ENCODE data around the gene RHBDD1.

Gene RHBDD1

DNA sequence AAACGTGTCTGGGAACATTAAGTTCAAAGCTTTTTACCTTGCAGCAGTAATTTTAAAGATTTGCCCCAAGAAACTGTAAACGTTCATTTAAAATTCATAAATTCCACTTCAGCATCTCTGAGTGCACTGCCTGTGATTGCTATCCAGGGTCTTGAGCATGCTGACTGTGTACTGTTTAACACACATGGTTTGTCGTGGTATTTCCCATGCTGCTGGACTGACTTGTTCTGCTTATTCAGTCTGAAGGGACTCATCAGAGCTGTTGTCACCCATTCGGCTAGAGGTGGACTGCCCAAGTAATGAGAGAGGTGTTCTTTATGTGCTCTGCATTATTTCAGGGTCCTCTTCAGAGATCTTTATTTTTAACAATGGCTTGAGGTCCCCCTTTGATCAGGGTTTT is 53.1 kb downstream of the RHBDD1 start:
- no peak for DNase-seq

GRCh38 chr2:226890286-226890685 is 54.4 kb downstream of the RHBDD1 start:
- DNase-seq: no peak

- DNase-seq: no peak
These were observed 56.1 kb downstream of the RHBDD1 start for GRCh38 chr2:226891780-226892590.

GRCh38 chr2:226892729-226893128 is 56.9 kb downstream of the RHBDD1 start:
- no peak for DNase-seq

DNA sequence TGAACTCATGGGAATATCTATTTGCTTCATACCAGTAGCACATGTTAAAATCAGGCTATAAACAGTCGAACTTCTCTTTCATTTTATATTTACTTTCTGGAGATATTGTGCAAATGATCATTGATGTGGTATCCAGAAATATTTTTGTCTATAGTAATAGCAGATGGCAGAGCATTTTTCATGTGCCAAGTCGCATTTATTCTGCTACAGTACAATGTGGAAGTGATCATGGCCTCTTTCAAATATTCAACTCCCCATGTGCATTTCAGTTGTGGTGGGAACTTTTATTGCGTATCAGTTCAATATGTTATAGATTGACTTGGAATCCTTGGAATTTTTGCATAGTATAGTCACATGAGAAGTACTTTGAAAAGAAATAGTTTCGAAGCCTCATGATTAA is 57.4 kb downstream of the RHBDD1 start:
- no peak for DNase-seq

- no peak for DNase-seq
These were observed 58.9 kb downstream of the RHBDD1 start for GRCh38 chr2:226894752-226895151.

DNA sequence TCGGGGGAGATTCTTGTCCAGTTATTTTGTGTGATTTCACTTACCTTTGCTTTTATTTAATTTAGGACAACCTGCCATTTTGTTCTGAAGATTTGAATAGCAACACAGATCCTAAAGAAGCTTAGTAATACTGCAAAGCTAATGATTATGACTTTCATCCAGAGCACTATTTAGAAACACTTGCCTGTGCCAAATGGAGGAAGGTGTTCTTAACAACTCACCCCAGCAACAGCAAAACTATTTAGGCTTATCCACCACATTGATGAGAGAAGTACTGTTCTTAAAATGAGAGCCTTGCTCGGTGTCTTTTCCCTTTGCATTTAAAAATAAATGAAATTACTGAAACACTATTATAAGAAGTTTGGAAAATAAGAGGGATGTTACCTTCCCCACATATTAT is 59.7 kb downstream of the RHBDD1 start:
- no peak for DNase-seq

- DNase-seq: no peak
These were observed 62.3 kb downstream of the RHBDD1 start for GRCh38 chr2:226898121-226898520.

DNA sequence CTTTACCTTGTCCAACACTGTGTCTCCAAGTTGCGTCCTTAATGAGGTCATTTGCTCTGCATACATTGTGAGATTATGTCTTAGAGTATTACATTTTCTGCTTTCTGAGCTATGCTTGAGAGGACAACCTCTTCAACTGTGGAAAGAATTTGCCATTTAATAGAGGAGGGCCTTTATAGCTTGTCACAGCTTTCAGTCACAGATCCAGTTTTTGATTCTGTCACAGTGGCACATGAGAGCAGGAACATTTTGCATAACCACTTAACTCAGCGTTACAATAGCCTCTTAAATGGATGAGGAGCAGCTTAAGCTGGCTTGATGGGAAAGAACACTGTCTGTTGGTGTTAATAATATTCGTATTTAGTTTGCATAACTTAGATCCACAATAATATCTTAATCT is 63.0 kb downstream of the RHBDD1 start:
- no peak for DNase-seq

DNA sequence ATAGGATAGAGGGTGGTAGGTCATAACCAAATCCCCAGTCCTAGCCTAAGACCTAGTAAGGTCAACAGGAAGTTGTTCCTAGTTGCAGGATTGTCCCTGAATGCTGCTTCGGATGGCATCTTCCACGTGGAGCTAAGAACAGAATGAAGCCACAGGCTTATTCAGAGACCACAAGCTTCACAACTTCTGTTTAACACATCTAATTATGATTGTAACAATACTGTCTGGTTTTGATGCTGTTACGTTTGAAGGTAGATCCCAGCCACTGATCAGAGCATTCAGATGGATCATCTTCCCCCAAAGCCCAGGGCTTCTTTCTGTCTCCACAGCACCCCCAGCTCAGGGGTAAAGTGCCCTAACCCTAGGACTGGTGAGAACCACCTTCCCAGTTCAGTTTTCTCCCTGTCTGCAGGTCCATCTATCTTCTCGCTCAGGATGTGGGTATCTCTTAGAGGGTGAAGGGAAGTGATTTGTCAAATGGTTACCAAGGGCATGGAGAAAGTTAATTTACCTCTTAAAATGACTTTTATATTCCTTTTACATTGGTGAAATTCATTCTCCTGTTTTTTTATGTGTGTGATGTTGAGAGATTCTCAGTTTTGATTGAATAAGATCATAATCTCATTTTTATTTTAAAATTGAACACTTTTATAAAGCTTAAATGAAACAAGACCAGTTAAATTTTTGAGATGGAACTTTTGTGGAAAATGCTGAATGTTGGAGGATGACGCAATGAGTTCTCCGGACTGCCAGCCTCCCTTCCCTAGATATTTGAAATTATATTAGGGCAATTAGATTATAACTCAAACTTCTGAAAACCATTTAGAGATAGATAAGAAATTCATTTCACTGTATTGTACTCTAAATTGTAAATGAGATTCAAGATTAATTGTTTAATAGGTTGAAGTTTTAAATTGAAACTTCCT is 66.5 kb downstream of the RHBDD1 start:
- no peak for DNase-seq

- no peak for DNase-seq
These were observed 67.3 kb downstream of the RHBDD1 start for GRCh38 chr2:226903179-226903578.

DNA sequence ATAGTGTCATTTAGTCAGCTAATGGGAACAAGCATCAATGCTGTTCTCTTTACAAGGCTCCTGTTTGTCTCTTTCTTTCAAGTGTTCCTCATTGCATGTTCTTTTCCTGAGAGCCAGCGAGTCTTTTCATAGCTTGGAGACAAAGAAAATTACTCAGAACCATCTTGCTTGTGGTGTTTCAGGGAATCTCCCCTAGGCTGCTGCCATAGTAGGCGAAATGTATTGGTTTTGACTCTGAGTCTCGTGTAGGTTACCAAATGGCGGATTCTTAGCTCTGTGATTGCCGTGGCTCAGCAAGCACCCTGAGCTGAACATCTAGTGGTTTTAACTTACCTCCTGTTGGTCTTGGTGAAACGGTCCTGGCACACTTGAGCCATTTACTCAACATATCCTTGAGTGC is 68.7 kb downstream of the RHBDD1 start:
- DNase-seq: no peak

- DNase-seq: peak in 1 of 2 donors; percentile 9
These were observed 69.9 kb downstream of the RHBDD1 start for GRCh38 chr2:226905718-226906117.

GRCh38 chr2:226906163-226906693 is 70.4 kb downstream of the RHBDD1 start:
- DNase-seq: peak in 1 of 2 donors; percentile 41

GRCh38 chr2:226909126-226909525 is 73.3 kb downstream of the RHBDD1 start:
- DNase-seq: peak in 1 of 2 donors; percentile 17

GRCh38 chr2:226909836-226910235 is 74.0 kb downstream of the RHBDD1 start:
- no peak for DNase-seq

DNA sequence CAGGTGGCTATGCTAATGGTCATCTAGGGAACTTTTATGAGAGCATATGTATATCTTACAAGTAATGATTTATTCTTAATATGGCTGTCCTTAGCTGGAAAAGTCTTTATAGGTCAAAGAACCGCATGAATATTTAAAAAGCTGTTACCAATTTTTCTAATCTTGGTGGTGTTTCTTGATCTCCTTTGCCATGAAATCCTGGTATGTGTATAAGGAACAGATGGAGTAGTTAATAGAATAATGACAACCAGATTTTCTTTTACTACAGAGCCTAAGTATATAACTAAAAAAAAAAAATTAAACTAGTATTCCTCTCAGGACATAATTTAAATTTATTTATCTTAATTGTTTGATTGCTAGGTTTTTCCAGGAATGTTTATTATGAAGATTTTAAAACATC is 74.5 kb downstream of the RHBDD1 start:
- DNase-seq: no peak

DNA sequence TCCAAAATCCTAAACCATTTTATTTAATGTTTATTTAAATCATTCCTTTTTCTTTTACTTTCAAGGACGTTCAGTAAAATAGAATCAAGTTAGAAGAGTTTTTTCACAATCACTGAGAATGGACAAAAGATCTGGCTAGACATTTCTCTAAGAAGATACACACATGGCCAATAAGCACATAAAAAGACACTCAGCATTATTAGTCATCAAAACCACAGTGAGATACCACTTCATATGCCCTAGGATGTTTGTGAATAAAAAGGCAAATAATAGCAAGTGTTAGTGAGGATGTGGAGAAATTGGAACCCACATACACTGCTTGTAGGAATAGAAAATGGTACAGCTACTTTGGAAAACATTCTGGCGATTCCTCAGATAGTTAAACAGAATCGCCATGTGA is 76.1 kb downstream of the RHBDD1 start:
- no peak for DNase-seq

DNA sequence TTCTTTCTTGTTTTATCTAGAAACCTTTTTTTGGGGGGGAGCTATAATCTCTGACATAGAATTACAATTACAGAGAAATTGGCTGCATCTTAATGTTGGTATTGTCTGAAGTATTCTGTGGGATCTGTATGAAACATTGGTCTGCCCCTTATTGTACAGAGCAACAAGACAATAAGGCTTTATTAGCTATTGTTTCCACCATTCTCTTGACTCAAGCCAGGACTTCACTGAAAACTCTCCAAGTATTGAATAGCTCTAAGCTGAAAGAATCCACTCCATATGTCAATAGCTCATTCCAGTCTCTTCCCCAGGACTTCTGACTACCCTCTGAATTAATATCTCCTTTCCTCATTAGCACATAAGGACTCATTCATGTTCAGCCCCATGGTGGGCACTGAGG is 77.8 kb downstream of the RHBDD1 start:
- DNase-seq: no peak

DNA sequence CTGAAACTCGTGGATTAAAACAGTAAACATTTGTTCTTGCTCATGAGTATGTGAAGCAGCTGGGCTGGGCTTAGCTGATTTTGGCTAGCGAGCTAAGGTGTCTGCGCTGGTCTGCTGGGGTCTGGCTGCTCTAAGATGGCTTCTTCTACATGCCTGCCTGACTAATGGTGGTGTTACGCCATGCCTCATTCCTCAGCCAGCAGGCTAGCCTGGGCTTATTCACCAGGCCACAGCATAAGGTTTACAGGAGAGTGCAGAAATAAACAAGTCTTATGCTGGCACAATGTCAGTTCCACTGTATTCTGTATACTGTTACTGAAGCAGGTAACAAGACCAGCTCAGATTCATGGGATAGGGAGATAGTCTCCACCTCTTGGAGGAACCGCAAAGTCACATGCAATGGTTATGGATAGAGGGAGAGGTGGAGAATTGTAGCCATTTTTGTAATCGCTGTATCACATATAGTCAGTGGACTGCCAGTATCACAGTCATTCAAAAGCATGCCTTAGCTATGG is 80.0 kb downstream of the RHBDD1 start:
- no peak for DNase-seq

DNA sequence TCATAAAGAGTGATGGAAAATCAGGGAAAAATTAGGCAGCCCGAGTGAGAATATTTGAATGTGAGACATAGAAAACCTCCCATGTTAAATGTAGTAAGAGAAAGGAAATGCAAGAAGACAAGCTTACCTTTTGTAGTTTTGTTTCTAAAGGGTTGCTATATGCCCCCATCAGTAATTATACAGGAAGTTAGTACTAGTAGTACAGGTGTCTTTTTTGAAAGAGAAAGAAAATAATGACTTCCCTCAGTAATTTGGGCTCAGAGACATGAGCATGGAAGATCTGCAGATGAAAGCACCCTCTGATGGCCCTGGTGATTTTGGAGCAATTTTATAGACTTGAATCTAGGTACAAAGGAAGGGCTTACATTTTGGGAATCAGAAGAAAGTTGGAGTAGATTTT is 80.8 kb downstream of the RHBDD1 start:
- DNase-seq: no peak

- no peak for DNase-seq
These were observed 96.6 kb downstream of the RHBDD1 start for GRCh38 chr2:226932443-226932842.

DNA sequence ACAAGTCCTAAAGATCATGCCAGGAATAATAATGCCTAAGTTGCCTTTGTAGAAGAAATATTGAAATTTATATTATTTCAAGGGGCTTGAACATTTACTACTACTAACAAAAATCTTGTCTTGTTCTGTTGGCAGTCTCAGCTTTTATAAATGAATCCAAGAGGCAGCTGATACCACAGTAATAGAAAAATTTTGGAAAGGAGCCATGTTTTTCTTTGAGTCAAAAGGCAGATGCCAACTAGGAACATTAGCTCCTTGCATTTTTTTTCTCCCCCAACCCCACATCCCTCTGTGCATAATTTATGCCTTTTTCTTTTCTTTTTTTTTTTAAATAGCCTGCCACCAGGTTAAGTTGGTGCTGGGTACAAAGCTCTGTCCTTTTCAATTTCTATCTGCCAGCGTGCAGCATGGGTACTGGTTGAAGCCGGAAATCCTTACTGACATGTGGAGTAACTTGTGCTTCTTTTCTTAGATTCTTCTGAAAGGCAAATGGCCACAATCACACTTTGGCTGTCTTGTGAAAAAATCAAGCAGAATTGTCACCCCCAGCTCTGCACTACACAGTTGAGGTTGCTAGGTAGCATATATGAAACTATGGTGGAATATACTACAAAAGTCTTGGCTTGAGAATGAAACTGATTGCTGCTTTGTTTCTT is 98.8 kb downstream of the RHBDD1 start:
- DNase-seq: no peak
